ENCODE measurements around the gene ANAPC16.

ANAPC16 gene

DNA sequence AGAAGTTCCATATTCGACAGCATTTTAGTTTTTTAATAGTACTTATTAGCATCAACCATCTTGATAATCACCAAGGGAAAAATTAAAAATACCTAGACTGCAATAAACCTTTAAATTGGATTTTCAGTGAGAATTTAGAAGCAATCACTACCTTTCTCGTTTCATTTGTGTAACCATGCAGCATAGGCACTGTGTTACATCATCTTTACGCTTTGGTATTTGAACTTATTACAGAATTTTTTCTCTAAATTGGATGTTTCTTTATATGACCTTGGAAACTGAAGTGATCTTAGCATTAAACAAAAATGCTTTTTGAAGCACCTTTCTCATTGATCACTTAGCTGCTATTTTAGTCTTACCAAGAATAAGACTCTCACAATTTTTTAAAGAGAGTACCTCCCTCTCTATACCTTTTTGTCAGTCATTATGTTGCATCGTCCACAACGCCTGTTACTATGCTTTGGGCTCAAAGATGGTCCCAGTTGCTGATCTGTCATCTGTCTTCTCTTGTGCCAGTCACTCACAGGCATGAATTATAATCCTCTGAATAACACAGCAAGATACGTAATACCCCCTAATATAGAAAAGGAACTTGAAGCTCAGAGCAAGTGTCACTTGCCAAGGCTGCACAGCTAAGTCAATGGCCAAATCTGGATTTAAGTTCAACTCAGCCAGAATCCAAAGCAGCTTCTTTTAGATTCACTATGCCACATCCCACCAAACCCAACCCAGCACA, 19.9 kb downstream of the ANAPC16 start:
- DNase-seq (ENCODE audit: low read depth) = no peak
- no peak overlapping the region for H3K4me3 ChIP-seq (ENCODE audit: low read length)
- no peak for TF ChIP-seq CTCF (conservative IDR thresholded peaks at IDR 0.05; ENCODE audit: low read depth, low read length)

DNA sequence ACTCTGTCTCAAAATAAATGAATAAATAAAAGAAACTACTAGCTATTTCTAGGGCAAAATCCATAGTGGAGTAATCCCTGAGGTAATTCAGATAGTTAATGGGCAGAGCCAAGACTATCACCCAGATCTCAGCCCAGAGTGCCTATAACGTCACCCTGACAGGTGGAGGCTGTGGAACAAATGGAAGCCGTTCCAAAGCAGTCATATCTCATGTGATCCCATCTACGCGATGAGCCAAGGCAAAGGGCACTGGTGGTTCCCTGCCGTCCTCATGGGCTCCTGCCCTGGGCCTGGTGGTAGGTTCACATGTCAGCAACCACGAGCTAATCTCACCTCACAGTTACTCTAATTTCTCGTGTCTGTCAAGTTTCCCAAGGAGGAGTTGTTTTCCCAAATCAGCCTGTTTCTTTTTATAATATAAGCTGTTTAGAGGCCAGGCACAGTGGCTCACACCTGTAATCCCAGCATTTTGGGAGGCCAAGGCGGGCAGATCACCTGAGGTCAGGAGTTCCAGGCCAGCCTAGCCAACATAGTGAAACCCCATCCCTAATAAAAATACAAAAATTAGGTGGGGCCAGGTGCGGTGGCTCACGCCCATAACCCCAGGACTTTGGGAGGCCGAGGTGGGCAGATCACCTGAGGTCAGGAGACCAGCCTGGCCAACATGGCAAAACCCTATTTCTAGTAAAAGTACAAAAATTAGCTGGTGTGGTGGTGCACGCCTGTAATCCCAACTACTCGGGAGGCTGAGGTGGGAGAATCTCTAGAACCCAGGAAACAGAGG, 22.8 kb downstream of the ANAPC16 start:
- DNase-seq (ENCODE audit: low read depth) = no peak
- no peak overlapping the region for H3K4me3 ChIP-seq (ENCODE audit: low read length)
- TF ChIP-seq CTCF (conservative IDR thresholded peaks at IDR 0.05; ENCODE audit: low read depth, low read length) = no peak

DNA sequence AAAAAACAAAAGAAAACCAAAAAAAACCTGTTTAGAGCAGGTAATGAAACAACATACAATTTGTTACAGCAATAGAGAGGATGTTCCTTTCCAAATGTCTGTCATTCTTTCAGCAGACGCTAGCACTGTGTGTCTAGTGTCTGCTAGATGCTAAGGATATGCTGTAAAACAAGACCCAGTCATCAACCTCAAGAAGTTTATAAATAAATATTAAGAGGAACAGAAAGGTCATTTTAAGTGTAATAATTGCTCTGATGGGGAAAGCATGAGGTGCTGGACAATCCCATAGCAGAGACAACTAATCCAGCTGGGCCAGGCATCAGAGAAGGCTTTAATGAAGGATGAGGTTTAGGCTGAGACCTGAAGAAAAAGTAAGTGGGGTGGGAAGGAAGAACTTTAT, 23.6 kb downstream of the ANAPC16 start:
- TF ChIP-seq CTCF (conservative IDR thresholded peaks at IDR 0.05; ENCODE audit: low read depth, low read length) = no peak
- H3K4me3 ChIP-seq (ENCODE audit: low read length) = no peak overlapping the region
- DNase-seq (ENCODE audit: low read depth) = no peak

- no peak for TF ChIP-seq CTCF (conservative IDR thresholded peaks at IDR 0.05; ENCODE audit: low read depth, low read length)
- H3K4me3 ChIP-seq (ENCODE audit: low read length) = no peak overlapping the region
- no peak for DNase-seq (ENCODE audit: low read depth)
Measured at GRCh38 chr10:72240371-72240770, 24.6 kb downstream of the ANAPC16 start.

DNA sequence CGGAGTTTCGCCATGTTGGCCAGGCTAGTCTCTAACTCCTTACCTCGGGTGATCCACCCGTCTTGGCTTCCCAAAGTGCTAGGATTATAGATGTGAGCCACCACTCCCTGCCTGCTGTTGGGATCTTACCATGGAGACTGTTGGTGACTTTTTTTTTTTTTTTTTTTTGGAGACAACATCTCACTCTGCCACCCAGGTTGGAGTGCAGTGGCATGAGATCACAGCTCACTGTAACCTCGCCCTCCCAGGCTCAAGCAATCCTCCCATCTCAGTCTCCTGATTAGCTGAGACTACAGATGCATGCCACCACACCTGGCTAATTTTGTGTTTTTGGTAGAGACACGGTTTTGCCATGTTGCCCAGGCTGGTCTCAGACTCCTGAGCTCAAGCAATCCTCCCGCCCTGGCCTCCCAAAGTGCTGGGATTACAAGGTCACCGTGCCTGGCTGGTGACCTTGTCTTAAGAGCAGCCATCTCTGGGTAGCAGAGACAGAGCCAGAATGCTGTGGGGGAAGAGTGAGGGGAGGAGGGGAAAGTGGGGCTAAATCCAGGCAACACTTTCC, 26.0 kb downstream of the ANAPC16 start:
- no peak for DNase-seq (ENCODE audit: low read depth)
- TF ChIP-seq CTCF (conservative IDR thresholded peaks at IDR 0.05; ENCODE audit: low read depth, low read length) = no peak
- H3K4me3 ChIP-seq (ENCODE audit: low read length) = no peak overlapping the region

- no peak for DNase-seq (ENCODE audit: low read depth)
- no peak for TF ChIP-seq CTCF (conservative IDR thresholded peaks at IDR 0.05; ENCODE audit: low read depth, low read length)
- H3K4me3 ChIP-seq (ENCODE audit: low read length) = no peak overlapping the region
Measured at GRCh38 chr10:72242675-72243074, 26.9 kb downstream of the ANAPC16 start.

All from retinal pigment epithelial cell (primary cell).